Measurements from ENCODE around the gene CADM2.

Gene CADM2

GRCh38 chr3:85377115-85377514, 418.3 kb downstream of the CADM2 start:
- Mint-ChIP-seq H3K36me3 (ENCODE audit: low read depth) (no peaks in the 10 kb centered on the region), H3K27ac (no peak overlapping the region), H3K4me1 (no peaks in the 10 kb centered on the region), H3K9me3 (no peaks in the 10 kb centered on the region), H3K4me3 (no peak overlapping the region), H3K27me3 (ENCODE audit: low read depth) (no peaks in the 10 kb centered on the region)
- no peak for TF ChIP-seq CTCF (IDR thresholded peaks at IDR 0.05; ENCODE audit: unreplicated experiment in 3 of 3)

- Mint-ChIP-seq H3K9me3 (no peaks in the 10 kb centered on the region), H3K36me3 (ENCODE audit: low read depth) (no peaks in the 10 kb centered on the region), H3K27me3 (ENCODE audit: low read depth) (no peaks in the 10 kb centered on the region), H3K4me3 (no peak overlapping the region), H3K27ac (no peak overlapping the region), H3K4me1 (no peaks in the 10 kb centered on the region)
- TF ChIP-seq CTCF (IDR thresholded peaks at IDR 0.05; ENCODE audit: unreplicated experiment in 3 of 3), result no peak
These were observed 425.6 kb downstream of the CADM2 start for GRCh38 chr3:85384372-85384771.

- no peaks in the 10 kb centered on the region for H3K36me3 Mint-ChIP-seq (ENCODE audit: low read depth)
- H3K4me1 Mint-ChIP-seq, result no peaks in the 10 kb centered on the region
- H3K27ac Mint-ChIP-seq, result no peak overlapping the region
- no peaks in the 10 kb centered on the region for H3K27me3 Mint-ChIP-seq (ENCODE audit: low read depth)
- no peaks in the 10 kb centered on the region for H3K9me3 Mint-ChIP-seq
- no peak for TF ChIP-seq CTCF (IDR thresholded peaks at IDR 0.05; ENCODE audit: unreplicated experiment in 3 of 3)
- H3K4me3 Mint-ChIP-seq, result no peak overlapping the region
These were observed 429.2 kb downstream of the CADM2 start for GRCh38 chr3:85387913-85388505.

GRCh38 chr3:85394424-85394823, 435.6 kb downstream of the CADM2 start:
- Mint-ChIP-seq H3K9me3 (no peaks in the 10 kb centered on the region), H3K4me1 (no peaks in the 10 kb centered on the region), H3K27ac (no peak overlapping the region), H3K4me3 (no peak overlapping the region), H3K27me3 (ENCODE audit: low read depth) (no peaks in the 10 kb centered on the region), H3K36me3 (ENCODE audit: low read depth) (no peaks in the 10 kb centered on the region)
- TF ChIP-seq CTCF (IDR thresholded peaks at IDR 0.05; ENCODE audit: unreplicated experiment in 3 of 3), result no peak

GRCh38 chr3:85397434-85397833, 438.6 kb downstream of the CADM2 start:
- H3K4me3 Mint-ChIP-seq, result no peak overlapping the region
- TF ChIP-seq CTCF (IDR thresholded peaks at IDR 0.05; ENCODE audit: unreplicated experiment in 3 of 3), result no peak
- H3K27me3 Mint-ChIP-seq (ENCODE audit: low read depth), result no peaks in the 10 kb centered on the region
- no peak overlapping the region for H3K27ac Mint-ChIP-seq
- no peaks in the 10 kb centered on the region for H3K4me1 Mint-ChIP-seq
- H3K36me3 Mint-ChIP-seq (ENCODE audit: low read depth), result no peaks in the 10 kb centered on the region
- no peaks in the 10 kb centered on the region for H3K9me3 Mint-ChIP-seq

- H3K4me1 Mint-ChIP-seq, result no peaks in the 10 kb centered on the region
- H3K36me3 Mint-ChIP-seq (ENCODE audit: low read depth), result no peaks in the 10 kb centered on the region
- no peak for TF ChIP-seq CTCF (IDR thresholded peaks at IDR 0.05; ENCODE audit: unreplicated experiment in 3 of 3)
- H3K27me3 Mint-ChIP-seq (ENCODE audit: low read depth), result no peaks in the 10 kb centered on the region
- peaks cover 2% of the 10 kb centered on the region for H3K9me3 Mint-ChIP-seq
- no peak overlapping the region for H3K4me3 Mint-ChIP-seq
- no peak overlapping the region for H3K27ac Mint-ChIP-seq
These were observed 467.3 kb downstream of the CADM2 start for GRCh38 chr3:85426121-85426520.
